ENCODE results near the gene PCK1. TPM values are rescaled to one million over a fixed set of nuclear protein-coding genes. Genes with fewer than 3 reads are reported as not detected.

The PCK1 gene
- total RNA-seq, 1 experiment from 2014 or later, result not detected

DNA sequence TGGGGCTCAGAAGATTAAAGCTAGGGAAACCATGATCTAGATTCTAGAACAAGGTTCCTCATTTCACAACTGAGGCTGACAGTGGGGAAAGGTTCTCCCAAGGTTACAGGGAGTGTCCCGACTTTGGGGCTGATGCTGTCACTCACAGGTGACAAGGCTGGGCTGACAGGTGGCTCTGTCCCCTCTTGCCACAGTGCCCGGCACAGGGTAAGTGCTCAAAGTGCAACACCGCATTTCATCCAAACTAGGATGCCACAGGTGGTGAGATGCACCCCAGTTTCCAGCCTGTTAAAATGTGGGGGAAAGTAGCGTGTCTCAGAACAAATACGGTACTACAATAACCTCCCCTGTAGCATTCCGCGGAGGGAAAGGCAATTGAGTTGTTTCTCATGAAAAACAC is 51.5 kb downstream of the PCK1 start:
- H3K36me3 Mint-ChIP-seq (ENCODE audit: insufficient read depth in 1 of 3, low read depth in 3 of 3), result no peaks in the 10 kb centered on the region
- no peak for DNase-seq

More for the DNA sequence above, 51.5 kb downstream of the PCK1 start:
- H2BK12ac ChIP-seq (ENCODE audit: insufficient read length, low read depth, low read length), result no peak overlapping the region
- H3K4me1 Mint-ChIP-seq, result peaks cover 6 to 10% of the 10 kb centered on the region in 2 experiments
- H3K18ac ChIP-seq (ENCODE audit: insufficient read length, low read depth, low read length), result no peak overlapping the region
- H3K23ac ChIP-seq (ENCODE audit: insufficient read length, low read depth, low read length), result no peak overlapping the region
- no peak overlapping the region for H2AK5ac ChIP-seq (ENCODE audit: insufficient read length, low read length)
- no peak overlapping the region for H3K14ac ChIP-seq (ENCODE audit: insufficient read depth, low read length)
- TF ChIP-seq, protein P1, sequence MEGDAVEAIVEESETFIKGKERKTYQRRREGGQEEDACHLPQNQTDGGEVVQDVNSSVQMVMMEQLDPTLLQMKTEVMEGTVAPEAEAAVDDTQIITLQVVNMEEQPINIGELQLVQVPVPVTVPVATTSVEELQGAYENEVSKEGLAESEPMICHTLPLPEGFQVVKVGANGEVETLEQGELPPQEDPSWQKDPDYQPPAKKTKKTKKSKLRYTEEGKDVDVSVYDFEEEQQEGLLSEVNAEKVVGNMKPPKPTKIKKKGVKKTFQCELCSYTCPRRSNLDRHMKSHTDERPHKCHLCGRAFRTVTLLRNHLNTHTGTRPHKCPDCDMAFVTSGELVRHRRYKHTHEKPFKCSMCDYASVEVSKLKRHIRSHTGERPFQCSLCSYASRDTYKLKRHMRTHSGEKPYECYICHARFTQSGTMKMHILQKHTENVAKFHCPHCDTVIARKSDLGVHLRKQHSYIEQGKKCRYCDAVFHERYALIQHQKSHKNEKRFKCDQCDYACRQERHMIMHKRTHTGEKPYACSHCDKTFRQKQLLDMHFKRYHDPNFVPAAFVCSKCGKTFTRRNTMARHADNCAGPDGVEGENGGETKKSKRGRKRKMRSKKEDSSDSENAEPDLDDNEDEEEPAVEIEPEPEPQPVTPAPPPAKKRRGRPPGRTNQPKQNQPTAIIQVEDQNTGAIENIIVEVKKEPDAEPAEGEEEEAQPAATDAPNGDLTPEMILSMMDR (conservative IDR thresholded peaks at IDR 0.05), result no peak
- H3K56ac ChIP-seq (ENCODE audit: insufficient read length, low read depth, low read length), result no peak overlapping the region
- no peaks in the 10 kb centered on the region for H4K20me1 ChIP-seq (ENCODE audit: control insufficient read depth, insufficient read depth, insufficient read length)
- no peak overlapping the region for H4K91ac ChIP-seq (ENCODE audit: insufficient read length, low read depth, low read length)
- no peaks in the 10 kb centered on the region for H3K9me3 Mint-ChIP-seq
- H3K27ac Mint-ChIP-seq, result no peak overlapping the region
- H2AFZ ChIP-seq (ENCODE audit: low read length), result no peak overlapping the region
- H4K8ac ChIP-seq (replicated peaks; ENCODE audit: insufficient read length, low read depth, low read length), result no peak overlapping the region
- H3K79me1 ChIP-seq (ENCODE audit: insufficient read depth, low read depth, low read length, poor library complexity, severe bottlenecking), result no peaks in the 10 kb centered on the region
- WGBS (ENCODE audit: extremely low coverage, insufficient read length, low lambda C conversion rate), result no CpG with 5 or more reads among the region's 7 CpGs
- H3K27me3 Mint-ChIP-seq (ENCODE audit: low read depth), result peaks cover 2% of the 10 kb centered on the region; the same call in 1 of the 2 replicates
- no peak overlapping the region for H3K4me3 Mint-ChIP-seq
- no peaks in the 10 kb centered on the region for H3K23me2 ChIP-seq (ENCODE audit: insufficient read length, low read depth, low read length, poor library complexity, severe bottlenecking)
- H3T11ph ChIP-seq (ENCODE audit: low read length), result no peak overlapping the region
- no peaks in the 10 kb centered on the region for H3K9me3 ChIP-seq (ENCODE audit: control insufficient read depth, low read depth, low read length)
- no peaks in the 10 kb centered on the region for H3K27me3 ChIP-seq (ENCODE audit: insufficient read depth, low read length)
- no peak overlapping the region for H3K4ac ChIP-seq (ENCODE audit: low read depth, low read length)
- no peak overlapping the region for H3K27ac ChIP-seq (ENCODE audit: insufficient read length, low read depth, low read length)
- no peak overlapping the region for H2BK15ac ChIP-seq (ENCODE audit: low read depth, low read length)
- no peak overlapping the region for H2BK5ac ChIP-seq (ENCODE audit: insufficient read length, low read length)
- H2BK20ac ChIP-seq (ENCODE audit: low read depth, low read length, poor library complexity, severe bottlenecking), result no peak overlapping the region
- no peak overlapping the region for H3K9ac ChIP-seq (ENCODE audit: extremely low read depth, insufficient read length, low read length)
- no peak overlapping the region for H3K4me2 ChIP-seq (ENCODE audit: insufficient read depth, insufficient read length, low read length)
- H2BK120ac ChIP-seq (ENCODE audit: low read depth, low read length, poor library complexity, severe bottlenecking), result no peak overlapping the region
- no peaks in the 10 kb centered on the region for H3K4me1 ChIP-seq (ENCODE audit: insufficient read depth, low read length)
- H4K5ac ChIP-seq (ENCODE audit: insufficient read length, low read depth, low read length), result no peak overlapping the region
- no peaks in the 10 kb centered on the region for H3K79me2 ChIP-seq (ENCODE audit: insufficient read depth, low read length)

All from H9 (cell line).